K562 (cell line): ENCODE results near the gene GH2. TPM values are rescaled to one million over a fixed set of nuclear protein-coding genes. Genes with fewer than 3 reads are reported as not detected.

Experiments
- CREM ChIP-seq: IDR thresholded peaks from 2 replicates; pipeline ENCODE4 v1.6.1; 2014; ENCODE audit warnings: antibody characterized with exemption, low read depth
- CTCF ChIP-seq, 3 experiments: IDR thresholded peaks in 2 of 3; conservative IDR thresholded peaks in 1 of 3; 2 replicates each; pipeline ENCODE4 v1.5.1; 2011 to 2012; ENCODE audit warnings: low read length in 3 of 3, mild to moderate bottlenecking in 3 of 3, control low read depth in 2 of 3, improper control_type of control experiment in 1 of 3, inconsistent platforms in 1 of 3, low read depth in 1 of 3, mixed read lengths in 1 of 3, moderate library complexity in 1 of 3; ENCODE audit not compliant: insufficient read depth in 2 of 3
- EZH2 ChIP-seq: IDR thresholded peaks from 2 replicates; pipeline ENCODE4 v1.6.1; 2012; ENCODE audit warnings: low read depth, mild to moderate bottlenecking, inconsistent platforms, low read length, borderline replicate concordance
- GATA2 ChIP-seq: sonication (generic); formaldehyde crosslinking; IDR thresholded peaks from 2 replicates; pipeline ENCODE4 v1.4.0; 2020; ENCODE audit warnings: mild to moderate bottlenecking, missing genetic modification reagents
- GTF2A2 ChIP-seq: IDR thresholded peaks from 2 replicates; pipeline ENCODE4 v1.6.1; 2016; ENCODE audit warnings: mild to moderate bottlenecking, missing genetic modification characterization, missing compliant biosample characterization
- MAFK ChIP-seq: IDR thresholded peaks from 2 replicates; pipeline ENCODE4 v1.6.1; 2011; ENCODE audit warnings: low read length, improper control_type of control experiment
- NFIC ChIP-seq: fragments of 450-650 bp; IDR thresholded peaks from 2 replicates; pipeline ENCODE4 v1.6.1; 2017; ENCODE audit warnings: mild to moderate bottlenecking, inconsistent platforms
- SMAD4 ChIP-seq: fragments of 250-450 bp; sonication (Bioruptor Pico); conservative IDR thresholded peaks from 2 replicates; pipeline ENCODE4 v1.8.0; 2021; ENCODE audit warnings: inconsistent platforms, mild to moderate bottlenecking, moderate library complexity
- SMC3 ChIP-seq: conservative IDR thresholded peaks from 2 replicates; pipeline ENCODE4 v1.6.1; 2011; ENCODE audit warnings: low read depth, low read length, improper control_type of control experiment; ENCODE audit not compliant: insufficient read depth
- TOE1 ChIP-seq, 2 experiments: fragments of 450-650 bp in 1 of 2; sonication (generic) in 1 of 2; formaldehyde crosslinking in 1 of 2; IDR thresholded peaks; 2 replicates each; pipeline versions ENCODE4 v1.7.1 to v1.8.0; 2016 to 2022; ENCODE audit warnings: borderline replicate concordance in 2 of 2, mild to moderate bottlenecking in 2 of 2, antibody characterized with exemption in 1 of 2, inconsistent platforms in 1 of 2, low read depth in 1 of 2, missing genetic modification reagents in 1 of 2, moderate library complexity in 1 of 2
- VEZF1 ChIP-seq: fragments of 200-800 bp; sonication (Bioruptor generic); IDR thresholded peaks from 2 replicates; pipeline ENCODE4 v1.6.1; 2017; ENCODE audit warnings: missing genetic modification characterization, missing compliant biosample characterization
- YY1 ChIP-seq, 3 experiments: IDR thresholded peaks; 2 replicates each; pipeline ENCODE4 v1.6.1; 2011; ENCODE audit warnings: low read length in 2 of 3, mild to moderate bottlenecking in 2 of 3, moderate library complexity in 2 of 3, borderline replicate concordance in 1 of 3, control low read depth in 1 of 3, low read depth in 1 of 3; ENCODE audit not compliant: insufficient read depth in 3 of 3, insufficient replicate concordance in 2 of 3, control insufficient read depth in 1 of 3, insufficient read length in 1 of 3; ENCODE audit errors: extremely low read depth in 1 of 3
- ZHX1 ChIP-seq: fragments of 150-350 bp; conservative IDR thresholded peaks from 2 replicates; pipeline ENCODE4 v1.6.1; 2014; ENCODE audit warnings: low read length
- ZKSCAN8 ChIP-seq: fragments of 200-800 bp; sonication (Bioruptor generic); IDR thresholded peaks from 2 replicates; pipeline ENCODE4 v1.6.1; 2016; ENCODE audit warnings: missing genetic modification characterization, missing compliant biosample characterization
- ZZZ3 ChIP-seq: fragments of 450-650 bp; IDR thresholded peaks from 2 replicates; pipeline ENCODE4 v1.6.1; 2016; ENCODE audit warnings: antibody characterized with exemption, mild to moderate bottlenecking, moderate library complexity
- polyA plus RNA-seq, 8 experiments: library from polyadenylated mRNA; depleted of rRNA in 4 of 8; stranded (reverse) in 5 of 8; unstranded in 3 of 8; fragments of >200 nt; fragmentation: Nextera tagmentation in 2 of 8; fragmentation: Illumina TruSeq in 1 of 8; extraction: Ambion mirVana in 2 of 8; extraction: Trizol in 1 of 8; gene quantifications; 2 replicates each; pipeline versions ENCODE4 v1.2.1 to v1.2.3, GENCODE V29; 2011 to 2014; ENCODE audit warnings: inconsistent platforms in 1 of 8, missing spikeins in 1 of 8
- total RNA-seq, 7 experiments: library from RNA; depleted of rRNA in 6 of 7; stranded (reverse); fragments of >200 nt in 6 of 7; fragmentation: Illumina TruSeq in 2 of 7; extraction: Trizol in 2 of 7; gene quantifications; 2 replicates each; pipeline versions ENCODE4 v1.2.1 to v1.2.3, GENCODE V29; 2011 to 2021; ENCODE audit warnings: low replicate concordance in 1 of 7

The GH2 gene
- total and polyA plus RNA-seq, 9 of the 15 experiments (the other 6 are each of a cell fraction or from before 2014, with no cell fraction given): not detected

GRCh38 chr17:63881935-63882601 lies at the start of gene GH2 (continued):
- TF ChIP-seq GTF2A2 (tag) (no peak), TOE1 (IDR thresholded peaks at IDR 0.05; ENCODE audit: borderline replicate concordance) (no peak), TOE1 (CRISPR knock-in tag; IDR thresholded peaks at IDR 0.05; ENCODE audit: borderline replicate concordance, low read depth) (no peak), CREM (0 out of 2 replicates have a peak, but pooled peaks have one; percentile 6), SMC3 (0 out of 2 replicates have a peak, but pooled peaks have one; percentile 28), SMAD4 (no peak), ZZZ3 (no peak), VEZF1 (CRISPR knock-in tag) (peak; percentile 62), NFIC (peak; percentile 44; the same call in 1 of the 2 replicates), ZHX1 (no peak), CTCF (IDR thresholded peaks at IDR 0.05 in 2 of 3, conservative IDR thresholded peaks at IDR 0.05 in 1 of 3; ENCODE audit: insufficient read depth in 2 of 3, low read depth in 1 of 3, low read length in 3 of 3) (peak; percentile 69 to 73 (median 69)), YY1 (IDR thresholded peaks at IDR 0.05; ENCODE audit: borderline replicate concordance in 1 of 3, control insufficient read depth in 1 of 3, extremely low read depth in 1 of 3, insufficient read depth in 3 of 3, insufficient read length in 1 of 3, insufficient replicate concordance in 2 of 3, low read depth in 1 of 3, low read length in 2 of 3) (no peak), GATA2 (CRISPR knock-in tag) (no peak), EZH2 (no peak), ZKSCAN8 (CRISPR knock-in tag) (no peak), MAFK (peak; percentile 22; the same call in 1 of the 2 replicates)
